ENCODE measurements around the gene MYOM1.

- TF ChIP-seq GATA2 (IDR thresholded peaks at IDR 0.05; ENCODE audit: low read depth, low read length) (no peak), GATA3 (IDR thresholded peaks at IDR 0.05; ENCODE audit: low read depth, low read length) (no peak)
Observed at GRCh38 chr18:3194947-3195612, 24.7 kb downstream of the MYOM1 start.

Data from SH-SY5Y (cell line).